Measurements from ENCODE around the gene ATP6V1F.

The ATP6V1F gene

GRCh38 chr7:128884561-128885369, 22.1 kb downstream of the ATP6V1F start:
- DNase-seq: no peak

DNA sequence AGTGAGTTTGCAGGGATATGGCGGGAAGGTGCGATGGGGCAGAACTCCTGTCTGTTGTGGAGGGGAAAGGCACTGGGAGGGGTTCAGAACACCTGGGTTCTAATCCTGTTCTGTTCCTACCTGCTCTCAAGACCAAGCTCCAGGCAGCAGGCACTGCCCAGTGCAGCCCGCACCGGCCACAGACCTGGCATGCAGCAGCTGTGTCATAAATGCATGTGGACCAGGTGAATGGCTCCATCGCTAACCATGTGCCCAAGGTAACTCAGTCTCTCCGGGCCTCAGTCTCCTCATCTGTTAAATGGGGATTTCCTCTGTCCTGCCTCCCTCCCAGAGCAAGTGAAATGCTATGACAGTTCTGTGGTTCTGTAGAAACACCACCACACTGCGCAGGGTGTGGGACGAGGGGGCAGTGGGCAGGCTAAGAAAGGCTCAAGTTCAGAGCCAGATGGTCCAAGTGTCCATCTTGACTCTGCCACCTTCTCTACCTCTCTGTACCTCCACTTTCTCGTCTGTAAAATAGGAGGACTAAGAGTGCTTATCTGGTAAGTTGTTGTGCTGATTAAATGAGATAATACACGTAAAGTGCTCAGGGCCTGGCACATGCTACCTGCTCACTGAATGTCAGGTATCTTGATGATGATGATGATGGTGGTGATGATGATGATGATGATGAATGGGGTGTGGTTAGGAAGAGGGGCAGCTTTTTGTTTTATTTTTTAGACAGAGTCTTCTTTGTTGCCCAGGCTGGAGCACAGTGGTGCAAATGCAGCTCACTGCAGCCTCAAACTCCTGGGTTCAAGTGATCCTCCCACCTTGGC, 22.9 kb downstream of the ATP6V1F start:
- DNase-seq: no peak

DNA sequence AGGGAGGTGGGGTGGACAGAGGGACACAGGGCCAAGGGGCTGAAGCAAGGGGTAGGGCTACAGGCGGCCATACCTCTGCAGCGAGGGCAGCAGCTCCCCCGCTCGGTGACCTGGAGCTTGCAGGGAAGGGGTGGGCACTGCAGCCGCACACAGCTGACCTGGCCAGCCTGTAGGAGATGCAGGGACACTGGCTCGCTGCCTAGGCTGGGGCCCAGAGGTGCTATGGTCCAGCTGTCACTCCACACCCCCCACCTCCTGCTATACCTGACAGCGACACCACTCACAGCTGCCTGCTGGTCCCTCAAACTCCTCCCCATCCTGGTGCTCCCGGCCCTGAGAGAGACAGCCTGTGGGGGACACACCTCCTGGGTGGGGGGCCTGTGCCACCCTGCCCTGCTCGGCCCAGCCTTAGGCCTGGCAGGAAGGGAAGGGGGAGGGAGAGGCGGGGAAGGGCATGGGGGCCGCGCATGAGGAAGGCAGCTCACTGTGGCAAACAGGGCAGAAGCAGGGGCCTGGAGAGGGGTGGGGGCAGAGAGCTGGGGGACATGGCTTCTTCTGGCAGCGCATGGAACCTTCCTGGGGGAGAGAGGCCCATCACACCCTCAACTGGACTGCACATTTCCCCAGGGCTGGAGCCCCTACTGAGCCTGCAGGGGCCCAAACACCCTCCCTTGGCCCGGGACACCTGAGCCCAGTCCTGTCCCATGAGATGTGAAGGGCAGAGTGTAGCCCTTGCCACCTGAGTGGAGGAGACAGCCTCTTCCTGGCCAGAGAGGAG, 23.9 kb downstream of the ATP6V1F start:
- DNase-seq: no peak

GRCh38 chr7:128887169-128888038, 24.7 kb downstream of the ATP6V1F start:
- DNase-seq: no peak

GRCh38 chr7:128888039-128888755, 25.5 kb downstream of the ATP6V1F start:
- no peak for DNase-seq

DNA sequence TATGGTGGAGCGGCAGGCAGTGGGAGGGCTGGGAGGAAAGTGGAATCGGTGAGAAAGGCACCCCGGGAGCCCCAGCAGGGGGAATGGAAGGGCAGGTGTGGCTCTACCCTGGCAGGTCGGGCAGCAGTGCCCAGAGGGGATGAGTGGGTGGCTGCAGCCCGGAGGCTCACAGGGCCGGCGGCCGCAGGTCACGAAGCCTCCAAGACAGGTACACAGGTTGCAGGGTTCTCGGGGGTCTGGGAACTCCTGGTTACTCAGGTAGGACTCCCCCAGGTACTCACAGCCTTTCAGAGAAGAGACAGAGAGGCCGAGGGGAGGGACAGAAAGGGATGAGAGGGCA, 26.1 kb downstream of the ATP6V1F start:
- DNase-seq: no peak

- DNase-seq: no peak
These were observed 26.5 kb downstream of the ATP6V1F start for GRCh38 chr7:128889121-128889520.

DNA sequence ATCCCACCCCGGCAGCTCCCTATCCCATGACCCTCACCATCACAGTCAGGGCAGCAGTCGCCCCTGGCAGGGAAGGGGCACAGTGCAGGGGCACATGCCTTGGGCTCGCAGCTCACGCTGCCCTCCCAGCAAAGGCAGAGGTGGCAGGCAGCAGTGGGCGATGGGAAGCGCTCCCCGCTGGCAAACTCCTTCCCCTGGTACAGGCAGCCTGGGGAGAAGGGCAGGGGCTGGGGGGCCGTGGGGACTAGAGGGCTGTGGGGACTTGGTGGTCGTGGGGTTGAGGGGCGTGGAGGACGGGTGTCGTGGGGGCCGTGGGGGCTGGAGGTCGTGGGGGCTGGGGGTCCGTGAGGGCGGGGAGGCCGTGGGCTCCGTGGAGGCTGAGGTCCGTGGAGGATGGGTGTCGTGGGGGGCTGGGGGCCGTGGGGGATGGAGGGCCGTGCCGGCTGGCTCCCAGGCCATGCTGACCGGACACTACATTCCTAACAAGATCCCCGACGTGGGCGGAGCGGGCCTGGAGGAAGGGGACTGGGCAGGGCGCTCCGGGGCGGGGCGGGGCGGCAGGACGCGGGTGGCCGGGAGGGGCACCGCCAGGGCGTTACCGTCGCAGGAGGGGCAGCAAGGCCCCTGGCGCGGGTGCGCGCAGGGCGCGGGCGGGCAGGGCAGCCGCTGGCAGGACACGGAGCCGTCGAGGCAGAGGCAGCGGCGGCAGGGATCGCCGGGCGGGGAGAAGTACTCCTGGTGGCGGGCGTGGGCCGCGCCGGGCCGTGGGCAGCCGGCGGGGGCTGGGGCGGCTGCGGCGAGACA, 27.9 kb downstream of the ATP6V1F start:
- DNase-seq: no peak

- no peak for DNase-seq
These were observed 28.7 kb downstream of the ATP6V1F start for GRCh38 chr7:128891110-128891941.

- DNase-seq: no peak
These were observed 29.2 kb downstream of the ATP6V1F start for GRCh38 chr7:128891942-128892269.

DNA sequence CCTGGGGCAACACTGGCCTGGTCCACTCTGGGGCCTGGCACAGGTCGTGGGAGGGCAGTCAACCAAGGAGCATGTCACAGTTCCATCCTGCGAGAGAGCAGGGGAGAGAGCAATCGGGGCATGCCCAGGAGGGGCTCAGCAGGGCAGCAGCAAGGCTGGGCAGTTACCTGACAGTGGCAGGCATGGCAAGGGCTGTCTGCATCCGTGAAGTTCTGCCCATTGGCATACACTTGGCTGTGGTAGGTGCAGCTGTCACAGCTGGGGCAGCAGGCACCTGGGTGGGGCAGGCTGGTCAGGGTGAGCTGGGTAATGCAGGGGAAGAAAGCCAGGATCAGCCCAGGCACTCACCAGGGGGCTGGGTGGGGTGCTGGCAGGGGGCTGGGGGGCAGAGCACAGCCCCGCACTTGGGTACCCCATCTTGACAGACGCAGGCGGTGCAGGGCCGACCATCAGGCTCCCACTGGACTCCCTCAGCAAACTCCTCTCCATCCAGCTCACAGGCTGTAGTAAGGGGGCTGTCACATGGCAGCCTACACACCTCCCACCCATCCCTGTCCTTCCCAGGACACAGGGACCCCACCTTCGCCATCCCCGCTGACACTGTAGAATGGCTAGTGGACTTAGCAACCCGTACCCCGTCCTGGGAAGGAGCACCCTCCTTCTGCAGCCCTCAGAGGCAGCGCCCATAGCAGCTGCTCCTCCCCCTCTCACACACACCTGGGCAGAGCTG, 30.0 kb downstream of the ATP6V1F start:
- DNase-seq: no peak

DNA sequence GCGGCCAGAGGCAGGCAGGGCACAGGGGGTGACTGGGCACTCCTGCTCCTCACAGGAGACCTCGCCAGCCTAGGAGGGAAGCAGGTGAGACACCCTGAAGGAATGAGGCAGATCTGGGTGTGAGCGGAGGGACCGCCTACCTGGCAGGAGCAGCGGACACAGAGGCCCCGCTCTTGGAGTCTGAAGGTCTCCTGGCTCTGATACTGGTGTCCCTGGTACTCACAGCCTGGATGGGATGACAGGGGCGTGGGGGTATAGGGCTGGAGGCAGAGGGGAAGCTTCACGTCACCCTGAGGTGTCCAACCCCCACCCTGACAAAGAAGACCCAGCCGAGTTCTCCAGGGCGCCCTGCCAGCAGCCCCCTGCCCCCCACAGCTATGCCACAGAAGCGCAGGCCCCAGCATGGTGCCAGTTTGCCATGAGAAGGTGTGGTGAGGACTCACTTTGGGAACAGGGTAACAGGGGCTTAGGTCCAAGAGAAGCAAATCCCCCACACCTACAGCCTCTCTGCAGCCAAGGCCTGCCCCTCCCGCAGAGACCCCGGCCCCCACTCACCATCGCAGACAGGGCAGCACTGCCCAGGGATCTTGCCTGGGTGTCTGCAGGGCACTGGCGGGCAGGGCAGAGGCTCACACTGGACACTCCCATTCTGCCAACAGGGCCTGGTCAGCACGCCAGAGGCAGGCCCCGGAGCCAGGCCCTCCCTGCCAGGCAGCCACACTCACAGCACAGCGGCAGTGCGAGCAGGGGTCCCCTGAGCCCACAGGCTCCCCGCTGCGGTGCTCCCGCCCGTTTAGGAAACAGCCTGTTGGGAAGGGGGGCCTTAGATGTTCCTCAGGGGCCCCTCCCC, 30.8 kb downstream of the ATP6V1F start:
- DNase-seq: no peak

DNA sequence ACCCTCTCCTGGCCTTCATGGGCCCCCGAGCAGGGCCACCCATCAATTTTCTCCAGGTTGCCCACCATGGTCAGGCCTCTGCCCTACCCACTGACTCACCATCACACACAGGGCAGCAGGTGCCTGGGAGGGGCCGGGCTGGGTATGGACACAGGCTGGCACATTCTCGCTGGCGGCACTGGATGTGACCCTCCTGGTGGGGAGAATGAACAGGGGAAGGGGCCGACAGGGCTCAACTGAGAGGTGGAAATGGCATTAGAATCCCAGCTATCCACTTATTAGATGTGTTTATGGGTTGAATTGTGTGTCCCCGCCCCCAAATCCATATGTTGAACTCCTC, 31.4 kb downstream of the ATP6V1F start:
- no peak for DNase-seq

DNA sequence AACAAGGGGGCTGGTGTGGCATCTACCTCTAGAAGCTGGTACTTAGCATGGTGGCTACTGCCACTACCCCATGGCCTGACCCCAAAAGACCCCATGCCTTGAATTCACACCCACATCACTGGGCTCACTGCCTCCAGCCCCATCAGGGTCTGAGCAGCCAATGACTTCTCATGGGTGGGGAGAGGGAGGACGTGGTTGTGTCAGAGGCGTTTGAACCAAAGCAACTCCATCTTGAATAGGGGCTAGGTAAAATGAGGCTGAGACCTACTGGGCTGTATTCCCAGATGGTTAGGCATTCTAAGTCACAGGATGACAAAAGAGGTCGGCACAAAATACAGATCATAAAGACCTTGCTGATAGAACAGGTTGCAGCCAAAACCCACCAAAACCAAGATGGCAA, 32.7 kb downstream of the ATP6V1F start:
- DNase-seq: no peak

DNA sequence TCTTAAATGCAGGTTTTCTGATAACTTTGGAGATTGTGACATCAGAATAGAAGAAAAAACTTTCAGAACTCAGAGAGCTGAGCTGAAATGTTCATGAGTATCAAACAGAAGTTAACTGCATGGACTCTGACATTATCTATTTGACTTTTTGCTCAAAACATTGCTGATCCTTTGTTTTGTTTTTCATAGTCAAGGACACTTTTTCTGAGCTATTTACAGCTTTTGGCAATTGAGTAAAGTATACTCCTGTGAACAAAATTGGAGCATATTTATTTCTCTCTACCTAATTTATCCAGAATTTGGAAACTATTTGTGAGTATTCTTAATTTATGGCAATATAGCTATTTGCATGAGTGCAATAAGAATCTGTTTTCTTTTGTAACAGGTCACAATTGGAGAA, 36.7 kb downstream of the ATP6V1F start:
- no peak for DNase-seq

- DNase-seq: no peak
These were observed 37.6 kb downstream of the ATP6V1F start for GRCh38 chr7:128900237-128900636.

- DNase-seq: no peak
These were observed 40.3 kb downstream of the ATP6V1F start for GRCh38 chr7:128902761-128903585.

Measured in NCI-H2081 (cell line).